ENCODE results near the gene PCNX3. TPM values are rescaled to one million over a fixed set of nuclear protein-coding genes. Genes with fewer than 3 reads are reported as not detected.

The PCNX3 gene
- total RNA-seq, 4 donors from 2014 or later: 60.2 to 106 (median 81.3) TPM

DNA sequence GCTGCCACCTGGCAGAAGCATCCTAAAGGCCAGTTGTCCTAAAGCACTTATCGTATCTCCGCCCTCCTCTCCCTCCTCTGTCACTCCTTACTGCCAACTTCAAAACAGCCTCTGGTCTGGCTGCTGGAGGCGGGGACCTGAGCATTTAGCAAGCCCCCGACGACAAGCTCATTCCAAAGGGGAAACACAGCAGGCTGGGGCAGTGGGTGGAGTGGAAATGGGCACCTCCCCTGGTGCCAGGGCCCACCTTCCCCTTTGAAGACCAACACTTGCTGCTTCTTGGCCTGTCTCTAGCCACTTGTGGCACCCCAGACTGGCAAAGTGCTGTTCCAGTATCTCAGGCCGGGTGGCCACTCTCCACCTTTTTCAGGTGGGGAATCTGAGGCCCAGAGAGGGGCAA is 5.2 kb upstream of the PCNX3 start:
- TF ChIP-seq CTCF (IDR thresholded peaks at IDR 0.05) (no peak), POLR2A (IDR thresholded peaks at IDR 0.05) (no peak)

DNA sequence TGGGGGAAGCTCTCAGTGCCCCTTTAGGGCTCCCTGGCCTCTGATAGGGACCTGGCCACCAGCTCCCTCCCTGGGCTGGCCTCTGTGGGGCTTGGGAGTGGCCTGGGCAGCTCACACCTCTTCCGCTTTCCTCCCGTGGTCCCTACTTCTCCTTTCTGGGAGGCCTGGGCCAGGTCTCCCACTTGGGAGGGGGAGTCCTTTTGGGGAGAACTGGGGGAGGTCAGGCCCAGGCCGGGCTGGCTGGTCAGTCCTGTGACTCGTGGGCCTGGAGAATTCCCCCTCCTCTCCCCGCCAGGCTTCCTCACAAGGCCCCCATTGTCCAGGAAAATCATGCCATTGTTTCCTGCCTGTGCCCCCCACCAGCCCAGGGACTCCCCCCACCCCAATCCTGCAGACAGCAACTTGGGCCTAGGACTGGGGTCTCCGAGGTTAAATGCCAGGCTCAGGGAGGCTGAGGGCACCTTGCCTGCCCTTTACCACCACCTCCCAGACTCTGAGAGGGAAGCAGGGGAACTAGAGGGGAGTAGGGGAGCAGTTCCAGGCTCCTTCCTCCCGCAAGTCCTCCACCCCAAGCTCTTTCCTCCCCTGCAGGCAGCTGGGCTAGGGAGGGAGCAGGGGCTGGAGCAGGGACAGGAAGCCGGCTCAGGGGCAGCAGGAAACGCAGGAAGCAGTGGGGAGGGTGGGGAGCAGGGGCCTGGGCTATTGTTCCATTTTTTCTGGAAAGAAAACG is 4.4 kb upstream of the PCNX3 start:
- no peak for DNase-seq
- H3K4me3 ChIP-seq: peak overlapping the region in 3 of 4 donors; percentile 18 to 93 (median 71)
- no peaks in the 10 kb centered on the region for H3K9me3 ChIP-seq
- peaks cover 0 to 55% (median 21%) of the 10 kb centered on the region in 4 donors for H3K4me1 ChIP-seq
- peak overlapping the region; percentile 63 to 98 (median 80) for H3K27ac ChIP-seq
- no peaks in the 10 kb centered on the region for H3K27me3 ChIP-seq
- H3K36me3 ChIP-seq: peaks cover 0 to 32% (median 0%) of the 10 kb centered on the region in 3 donors
- TF ChIP-seq POLR2A (IDR thresholded peaks at IDR 0.05) (no peak), CTCF (IDR thresholded peaks at IDR 0.05) (no peak)

More for the DNA sequence above, 5.2 kb upstream of the PCNX3 start:
- H3K9me3 ChIP-seq: no peaks in the 10 kb centered on the region
- peaks cover 0 to 53% (median 21%) of the 10 kb centered on the region in 4 donors for H3K4me1 ChIP-seq
- peak overlapping the region in 2 of 4 donors; percentile 71 to 93 for H3K4me3 ChIP-seq
- DNase-seq: no peak
- peak overlapping the region in 3 of 4 donors; percentile 46 to 65 (median 63) for H3K27ac ChIP-seq
- peaks cover 0 to 40% (median 0%) of the 10 kb centered on the region in 3 donors for H3K36me3 ChIP-seq
- no peaks in the 10 kb centered on the region for H3K27me3 ChIP-seq

GRCh38 chr11:65611758-65612603 is 3.6 kb upstream of the PCNX3 start:
- peak overlapping the region in 3 of 4 donors; percentile 71 to 93 (median 93) for H3K4me3 ChIP-seq
- TF ChIP-seq CTCF (IDR thresholded peaks at IDR 0.05) (no peak), POLR2A (IDR thresholded peaks at IDR 0.05) (no peak)

DNA sequence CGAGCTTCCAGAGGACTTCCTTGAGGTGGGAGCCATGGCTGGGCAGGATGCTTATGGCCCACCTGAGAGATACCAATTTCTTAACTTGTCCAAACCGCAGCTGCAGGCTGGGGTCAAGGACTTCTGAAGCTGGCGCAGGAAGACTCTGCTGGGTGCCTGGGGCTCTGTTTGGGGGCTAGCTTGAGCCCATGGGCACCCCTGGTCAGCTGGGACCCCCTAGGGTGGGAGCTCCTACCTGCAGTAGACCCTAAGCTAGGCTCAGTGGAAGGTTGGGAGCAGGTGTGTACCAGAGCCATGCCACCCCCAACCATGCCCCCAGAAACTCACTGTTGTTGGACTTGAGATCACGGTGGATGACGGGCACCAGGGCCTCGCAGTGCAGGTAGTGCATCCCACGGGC is 2.9 kb upstream of the PCNX3 start:
- H3K4me3 ChIP-seq: peak overlapping the region; percentile 71 to 97 (median 93)
- peaks cover 0 to 25% (median 0%) of the 10 kb centered on the region in 3 donors for H3K36me3 ChIP-seq

More at GRCh38 chr11:65611758-65612603, 3.6 kb upstream of the PCNX3 start:
- DNase-seq: no peak
- H3K9me3 ChIP-seq: no peaks in the 10 kb centered on the region
- H3K27me3 ChIP-seq: no peaks in the 10 kb centered on the region
- H3K27ac ChIP-seq: peak overlapping the region; percentile 65 to 98 (median 94)
- H3K36me3 ChIP-seq: peaks cover 0 to 26% (median 0%) of the 10 kb centered on the region in 3 donors
- peaks cover 0 to 62% (median 28%) of the 10 kb centered on the region in 4 donors for H3K4me1 ChIP-seq

More for the DNA sequence above, 2.9 kb upstream of the PCNX3 start:
- Histone ChIP-seq H3K4me1 (peaks cover 0 to 62% (median 34%) of the 10 kb centered on the region in 4 donors), H3K27me3 (no peaks in the 10 kb centered on the region), H3K27ac (peak overlapping the region; percentile 92 to 98 (median 96)), H3K9me3 (no peaks in the 10 kb centered on the region)
- no peak for DNase-seq
- TF ChIP-seq CTCF (IDR thresholded peaks at IDR 0.05) (no peak), POLR2A (IDR thresholded peaks at IDR 0.05) (no peak)

Data from Peyer's patch (tissue), 4 donors.